ENCODE data around the gene PLCG2.
"Not testable (repeated sequence)": the region's sequence is repeated elsewhere in the genome, so short reads cannot be mapped to it uniquely, and the experiment has no call there.

Gene PLCG2

GRCh38 chr16:81956213-81956948 is 177.3 kb downstream of the PLCG2 start:
- no peak overlapping the region for H3K4me3 ChIP-seq (ENCODE audit: low read depth, low read length)
- no peak for DNase-seq (ENCODE audit: low read depth, low spot score)
- no peak for TF ChIP-seq CTCF (IDR thresholded peaks at IDR 0.05; ENCODE audit: low read depth, low read length)
- in situ Hi-C loops (cut with HindIII; ENCODE audit: low sequenced_read_pairs) = no loop called here

- TF ChIP-seq CTCF (IDR thresholded peaks at IDR 0.05; ENCODE audit: low read depth, low read length) = no peak
- in situ Hi-C loops (cut with HindIII; ENCODE audit: low sequenced_read_pairs) = no loop called here
- DNase-seq (ENCODE audit: low read depth, low spot score) = no peak
- H3K4me3 ChIP-seq (ENCODE audit: low read depth, low read length) = no peak overlapping the region
These were observed 185.7 kb downstream of the PLCG2 start for GRCh38 chr16:81964808-81965207.

GRCh38 chr16:81967358-81967757 is 188.3 kb downstream of the PLCG2 start:
- TF ChIP-seq CTCF (IDR thresholded peaks at IDR 0.05; ENCODE audit: low read depth, low read length) = no peak
- H3K4me3 ChIP-seq (ENCODE audit: low read depth, low read length) = no peak overlapping the region
- no peak for DNase-seq (ENCODE audit: low read depth, low spot score)
- in situ Hi-C loops (cut with HindIII; ENCODE audit: low sequenced_read_pairs) = no loop called here

DNA sequence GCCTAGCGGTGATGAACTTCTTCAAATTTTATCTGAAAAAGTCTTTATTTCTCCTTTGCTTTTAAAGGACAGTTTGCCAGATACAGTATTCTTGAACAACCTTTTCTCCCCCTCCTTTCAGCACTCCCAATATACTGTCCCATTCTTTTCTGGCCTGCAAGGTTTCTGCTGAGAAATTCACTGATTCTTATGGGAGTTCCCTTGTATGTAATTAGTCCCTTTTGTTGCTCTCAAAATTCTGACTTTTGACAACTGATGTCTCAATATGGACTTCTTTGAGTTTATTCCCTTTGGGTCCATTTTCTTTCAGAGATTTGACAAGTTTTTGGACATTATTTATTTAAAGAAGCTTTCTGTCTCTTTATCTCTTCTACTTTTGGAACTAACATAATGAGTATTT is 192.8 kb downstream of the PLCG2 start:
- in situ Hi-C loops (cut with HindIII; ENCODE audit: low sequenced_read_pairs) = no loop called here
- no peak for TF ChIP-seq CTCF (IDR thresholded peaks at IDR 0.05; ENCODE audit: low read depth, low read length)
- no peak overlapping the region for H3K4me3 ChIP-seq (ENCODE audit: low read depth, low read length)
- DNase-seq (ENCODE audit: low read depth, low spot score) = no peak

DNA sequence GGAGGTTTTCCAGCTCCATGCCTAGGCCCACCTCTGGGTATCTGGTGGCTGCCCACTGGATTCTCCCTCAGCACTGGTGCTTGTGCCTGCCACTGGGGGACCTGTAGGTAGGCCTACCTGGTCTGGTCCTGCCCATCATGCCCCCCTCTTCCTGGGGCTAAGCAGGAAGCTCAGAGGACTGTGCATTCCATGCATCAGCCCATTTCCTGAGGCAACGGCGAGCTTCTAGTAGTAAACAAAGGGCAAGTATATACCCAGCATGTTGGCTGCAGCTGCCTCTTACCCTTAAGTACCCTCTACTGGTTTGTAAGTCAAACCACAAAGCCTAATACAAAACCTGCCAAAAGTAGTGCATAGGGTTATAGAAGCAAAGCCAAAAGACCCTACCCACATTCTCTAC is 194.6 kb downstream of the PLCG2 start:
- in situ Hi-C loops (cut with HindIII; ENCODE audit: low sequenced_read_pairs) = no loop called here
- TF ChIP-seq CTCF (IDR thresholded peaks at IDR 0.05; ENCODE audit: low read depth, low read length) = no peak
- no peak overlapping the region for H3K4me3 ChIP-seq (ENCODE audit: low read depth, low read length)
- no peak for DNase-seq (ENCODE audit: low read depth, low spot score)

- in situ Hi-C loops (cut with HindIII; ENCODE audit: low sequenced_read_pairs) = no loop called here
- no peak for DNase-seq (ENCODE audit: low read depth, low spot score)
- H3K4me3 ChIP-seq (ENCODE audit: low read depth, low read length) = no peak overlapping the region
- no peak for TF ChIP-seq CTCF (IDR thresholded peaks at IDR 0.05; ENCODE audit: low read depth, low read length)
These were observed 196.5 kb downstream of the PLCG2 start for GRCh38 chr16:81975637-81976036.

GRCh38 chr16:81977335-81977942 is 198.3 kb downstream of the PLCG2 start:
- DNase-seq (ENCODE audit: low read depth, low spot score); H3K4me3 ChIP-seq (ENCODE audit: low read depth, low read length); in situ Hi-C loops (cut with HindIII; ENCODE audit: low sequenced_read_pairs): not testable (repeated sequence)

All from astrocyte of the spinal cord (primary cell).